ENCODE measurements around the gene SOX4.

- TF ChIP-seq CTCF (IDR thresholded peaks at IDR 0.05), result no peak
- no peak for TF ChIP-seq EZH2 (IDR thresholded peaks at IDR 0.05)
- TF ChIP-seq EZH2phosphoT487 (IDR thresholded peaks at IDR 0.05), result no peak
These were observed 17.9 kb downstream of the SOX4 start for GRCh38 chr6:21611485-21611884.
